ENCODE data around the gene SUPT16H.
"Not testable (repeated sequence)": the region's sequence is repeated elsewhere in the genome, so short reads cannot be mapped to it uniquely, and the experiment has no call there.

The SUPT16H gene

DNA sequence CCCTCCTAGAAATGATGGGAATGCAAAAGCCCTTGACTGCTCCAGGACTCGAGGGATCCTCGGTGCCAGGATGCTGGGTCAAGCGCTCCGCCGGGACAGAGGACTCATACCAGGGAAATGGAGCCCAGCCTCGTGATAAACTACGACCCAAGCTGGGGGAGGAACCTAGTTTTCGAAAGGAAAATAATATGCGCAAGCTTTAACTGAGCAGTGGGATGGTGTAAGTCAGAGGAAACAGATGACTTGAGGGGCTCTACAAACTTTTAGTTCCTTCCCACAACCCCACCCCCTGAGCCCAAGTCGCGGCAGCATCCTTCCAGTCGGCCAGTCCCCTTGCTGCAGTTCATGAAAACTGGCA, 654 bp upstream of the SUPT16H start:
- peaks cover 43% of the 10 kb centered on the region for H3K36me3 Mint-ChIP-seq
- peaks cover 43% of the 10 kb centered on the region for H3K4me1 Mint-ChIP-seq
- CTCF ChIA-PET = interaction anchor here (0.6 to 1.3 kb wide), 3 partner anchors 17 to 30 kb away, joined by 3 to 4 read pairs (median 3); no protein-coding TSS in a partner anchor
- H3K27me3 Mint-ChIP-seq = no peaks in the 10 kb centered on the region
- H3K4me3 Mint-ChIP-seq = peak overlapping the region; percentile 91
- no peak for DNase-seq
- H3K9me3 Mint-ChIP-seq = no peaks in the 10 kb centered on the region
- H3K27ac Mint-ChIP-seq = peak overlapping the region; percentile 98

DNA sequence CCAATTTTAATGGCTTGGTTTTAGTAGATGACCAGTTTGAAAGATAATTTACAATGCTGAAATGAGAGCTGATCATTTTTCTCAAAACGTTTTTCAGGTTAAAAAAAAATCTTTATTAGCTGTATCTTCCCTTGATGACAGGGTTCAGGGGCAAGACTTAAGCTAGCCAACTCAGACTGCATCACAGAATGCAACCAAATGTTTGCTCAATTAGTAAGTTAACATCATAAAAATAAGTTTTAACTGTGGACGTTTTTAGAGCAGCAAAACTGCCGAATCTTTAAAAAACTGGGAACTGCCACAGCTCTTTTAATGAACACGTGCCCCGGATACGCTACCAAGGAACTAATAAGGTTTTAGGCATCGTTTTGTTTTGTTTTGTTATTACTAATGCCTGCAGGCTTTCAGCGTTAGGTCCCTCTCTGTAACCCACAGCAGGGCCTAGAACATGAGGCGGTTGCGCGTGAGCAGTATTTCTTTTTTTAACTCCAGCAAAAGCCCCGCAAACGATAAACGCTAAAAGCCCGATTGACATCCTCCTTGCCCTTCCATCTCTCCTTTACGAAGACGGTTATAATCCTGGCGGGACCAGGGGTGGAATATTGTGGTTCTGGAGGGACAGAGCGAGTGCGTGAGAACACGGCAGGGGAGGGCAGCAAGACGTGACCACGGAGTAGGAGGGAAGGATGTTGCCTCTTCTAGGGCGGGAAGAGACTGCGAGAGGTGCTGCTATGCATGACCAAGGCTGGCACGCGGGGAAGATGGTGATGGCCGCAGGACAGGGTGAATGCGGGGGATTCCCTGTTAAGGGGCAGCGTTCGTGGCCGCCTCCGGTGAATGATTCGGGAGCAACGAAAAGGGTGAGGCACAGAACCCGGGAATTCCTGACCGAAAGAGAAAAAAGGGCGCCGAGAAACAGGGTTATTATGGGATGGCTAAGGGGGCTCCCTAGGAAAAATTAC, 652 bp downstream of the SUPT16H start:
- peaks cover 38% of the 10 kb centered on the region for H3K36me3 Mint-ChIP-seq

DNA sequence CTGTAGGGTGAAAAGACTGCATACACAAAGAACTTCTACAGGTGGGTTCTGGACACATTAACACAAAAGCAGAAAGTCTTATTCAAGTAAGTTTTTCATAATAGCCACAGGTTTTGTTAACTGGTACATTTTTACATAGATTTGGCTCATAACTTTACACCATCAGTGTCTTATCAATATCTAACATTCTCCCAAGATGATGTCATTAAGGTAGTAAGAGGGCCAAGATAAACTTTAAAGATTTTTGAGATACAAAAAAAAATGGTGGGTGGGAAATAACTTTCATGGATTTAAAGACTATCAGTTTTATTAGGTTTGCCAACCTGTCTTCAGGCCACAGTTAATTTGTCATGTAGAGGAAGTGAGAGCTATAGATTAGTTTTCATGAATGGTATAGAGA, 1.7 kb downstream of the SUPT16H start:
- H3K27ac Mint-ChIP-seq = peak overlapping the region; percentile 98
- H3K4me3 Mint-ChIP-seq = peak overlapping the region; percentile 91
- peaks cover 62% of the 10 kb centered on the region for H3K4me1 Mint-ChIP-seq
- no peaks in the 10 kb centered on the region for H3K27me3 Mint-ChIP-seq
- CTCF ChIA-PET = no interaction called here
- DNase-seq = no peak
- no peaks in the 10 kb centered on the region for H3K9me3 Mint-ChIP-seq
- H3K36me3 Mint-ChIP-seq = peaks cover 45% of the 10 kb centered on the region

More for the DNA sequence above, 652 bp downstream of the SUPT16H start:
- peak; percentile 67 for DNase-seq
- CTCF ChIA-PET = no interaction called here
- H3K27ac Mint-ChIP-seq = peak overlapping the region; percentile 98
- H3K4me1 Mint-ChIP-seq = peaks cover 52% of the 10 kb centered on the region
- H3K4me3 Mint-ChIP-seq = peak overlapping the region; percentile 91
- H3K9me3 Mint-ChIP-seq = no peaks in the 10 kb centered on the region
- no peaks in the 10 kb centered on the region for H3K27me3 Mint-ChIP-seq

DNA sequence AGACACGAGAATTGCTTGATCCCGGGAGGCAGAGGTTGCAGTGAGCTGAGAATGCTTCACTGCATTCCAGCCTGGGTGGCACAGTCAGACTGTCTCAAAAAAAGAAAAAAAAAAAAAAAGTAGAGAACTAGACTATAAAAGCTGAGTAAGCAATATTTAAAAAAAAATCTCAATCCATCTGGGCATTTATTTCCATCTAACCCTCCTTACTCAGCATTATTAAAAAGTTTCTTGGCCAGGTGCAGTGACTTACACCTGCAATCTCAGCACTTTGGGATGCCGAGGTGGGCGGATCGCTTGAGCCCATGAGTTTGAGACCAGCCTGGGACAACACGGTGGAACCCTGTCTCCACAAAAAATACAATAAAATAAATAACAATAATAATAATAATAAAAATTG, 4.5 kb downstream of the SUPT16H start:
- H3K27ac Mint-ChIP-seq = peak overlapping the region; percentile 24
- no peak overlapping the region for H3K4me3 Mint-ChIP-seq
- no peak for DNase-seq
- CTCF ChIA-PET = no interaction called here
- H3K9me3 Mint-ChIP-seq = no peaks in the 10 kb centered on the region
- peaks cover 55% of the 10 kb centered on the region for H3K4me1 Mint-ChIP-seq
- H3K27me3 Mint-ChIP-seq = no peaks in the 10 kb centered on the region
- peaks cover 40% of the 10 kb centered on the region for H3K36me3 Mint-ChIP-seq

DNA sequence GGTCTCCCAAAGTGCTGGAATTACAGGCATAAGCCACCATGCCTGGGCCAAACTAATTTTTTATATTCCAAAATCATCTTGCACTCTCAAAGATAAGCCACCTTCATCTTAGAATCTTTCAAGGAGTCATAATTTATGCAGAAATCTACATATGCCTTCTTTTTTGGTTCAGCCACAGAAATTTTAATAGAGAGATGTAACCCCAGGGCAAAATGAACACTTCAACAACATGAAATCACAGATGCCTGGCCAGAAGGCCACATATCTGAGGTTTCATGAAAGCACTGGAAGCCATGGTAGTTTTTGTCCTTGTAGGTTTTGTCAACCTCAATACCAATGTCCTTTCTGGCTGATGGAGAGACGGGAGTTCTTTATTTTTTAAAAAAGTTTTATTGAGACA, 9.8 kb downstream of the SUPT16H start:
- Mint-ChIP-seq H3K27me3 (no peaks in the 10 kb centered on the region), H3K4me1 (peaks cover 24% of the 10 kb centered on the region), H3K9me3 (no peaks in the 10 kb centered on the region), H3K27ac (no peak overlapping the region), H3K4me3 (no peak overlapping the region), H3K36me3 (peaks cover 55% of the 10 kb centered on the region)
- DNase-seq = no peak
- CTCF ChIA-PET = no interaction called here

DNA sequence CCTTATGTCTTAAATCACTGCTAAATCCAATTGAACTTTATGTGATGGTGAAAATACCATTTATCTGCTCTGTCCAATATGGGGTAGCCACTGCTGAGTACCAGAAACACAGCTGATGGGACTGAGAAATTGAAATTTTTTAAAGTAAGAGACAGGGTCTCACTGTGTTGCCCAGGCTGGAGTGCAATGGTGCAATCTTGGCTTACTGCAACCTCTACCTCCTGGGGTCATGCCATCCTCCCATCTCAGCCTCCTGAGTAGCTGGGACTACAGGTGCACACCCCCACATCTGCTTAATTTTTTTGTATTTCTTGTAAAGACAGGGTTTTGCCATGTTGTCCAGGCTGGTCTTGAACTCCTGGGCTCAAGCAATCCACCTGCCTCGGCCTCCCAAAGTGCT, 11.0 kb downstream of the SUPT16H start:
- CTCF ChIA-PET, H3K9me3 Mint-ChIP-seq, DNase-seq, H3K27me3 Mint-ChIP-seq, H3K27ac Mint-ChIP-seq, H3K4me3 Mint-ChIP-seq: not testable (repeated sequence)
- Mint-ChIP-seq H3K36me3 (peaks cover 63% of the 10 kb centered on the region), H3K4me1 (peaks cover 15% of the 10 kb centered on the region)

DNA sequence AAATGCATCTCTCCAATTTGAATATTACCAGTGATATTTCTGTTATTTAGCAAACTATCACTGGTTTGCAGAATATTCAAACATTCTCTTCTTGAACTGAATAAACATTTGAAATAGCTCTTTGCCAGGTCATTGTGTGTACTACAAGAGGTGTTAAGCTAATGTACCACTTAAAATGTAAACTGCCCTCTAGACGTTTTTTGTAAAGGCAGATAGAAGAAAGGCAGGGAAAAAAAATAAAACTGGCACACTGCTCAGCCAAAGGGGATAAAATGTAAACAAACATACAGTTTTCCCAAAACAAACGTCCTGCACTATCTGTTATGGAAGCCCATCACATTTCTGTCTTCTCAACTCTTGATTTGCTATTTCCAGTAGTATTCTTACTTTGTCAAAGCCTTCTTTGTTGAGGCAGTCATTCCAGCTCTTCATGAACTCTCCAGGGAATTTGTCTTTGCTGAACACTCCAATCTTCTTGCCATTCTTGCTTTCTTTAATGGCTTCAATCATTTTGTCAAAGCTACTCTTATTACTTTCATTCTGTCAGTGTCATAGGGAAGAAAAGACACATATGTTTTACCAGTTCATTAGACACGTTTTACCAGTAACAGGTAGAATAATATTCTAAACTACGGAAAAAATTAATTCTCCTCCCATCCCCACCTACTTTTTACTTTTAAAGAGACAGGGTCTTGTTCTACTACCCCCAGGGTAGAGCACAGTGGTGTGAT, 13.7 kb downstream of the SUPT16H start:
- no peak overlapping the region for H3K4me3 Mint-ChIP-seq
- no peaks in the 10 kb centered on the region for H3K27me3 Mint-ChIP-seq
- no peak for DNase-seq
- CTCF ChIA-PET = no interaction called here
- H3K4me1 Mint-ChIP-seq = peaks cover 7% of the 10 kb centered on the region
- no peak overlapping the region for H3K27ac Mint-ChIP-seq
- H3K36me3 Mint-ChIP-seq = peaks cover 77% of the 10 kb centered on the region
- no peaks in the 10 kb centered on the region for H3K9me3 Mint-ChIP-seq

DNA sequence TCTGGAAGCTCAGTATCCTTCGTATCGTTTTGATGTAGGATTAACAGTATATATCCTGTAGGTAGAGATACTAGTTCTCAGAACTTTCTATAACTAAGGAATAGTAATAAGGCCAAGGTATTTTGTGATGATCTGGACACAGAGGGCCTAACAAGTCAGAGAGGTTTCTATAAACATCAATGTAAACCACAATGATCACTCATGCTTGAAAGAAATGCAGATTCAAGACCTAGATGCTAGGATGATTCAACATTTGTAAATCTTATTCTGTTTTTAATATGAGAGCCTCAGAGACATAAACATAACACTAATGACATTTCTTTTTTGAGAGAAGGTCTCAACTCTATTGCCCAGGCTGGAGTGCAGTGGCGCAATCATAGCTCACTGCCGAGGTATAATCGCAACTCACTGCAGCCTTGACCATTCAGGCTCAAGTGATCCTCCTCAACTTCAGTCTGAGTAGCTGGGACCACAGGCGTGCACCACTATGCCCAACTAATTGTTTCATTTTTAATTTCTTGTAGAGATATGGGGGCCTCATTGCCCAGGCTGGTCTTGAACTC, 16.2 kb downstream of the SUPT16H start:
- Mint-ChIP-seq H3K4me1 (peaks cover 5% of the 10 kb centered on the region), H3K36me3 (peaks cover 86% of the 10 kb centered on the region), H3K4me3 (no peak overlapping the region), H3K27ac (no peak overlapping the region), H3K9me3 (no peaks in the 10 kb centered on the region), H3K27me3 (no peaks in the 10 kb centered on the region)
- CTCF ChIA-PET = interaction anchor here (0.7 kb wide), 1 partner anchor 16 kb away, joined by 3 read pairs; the partner anchor contains the start of gene SUPT16H
- DNase-seq = no peak

DNA sequence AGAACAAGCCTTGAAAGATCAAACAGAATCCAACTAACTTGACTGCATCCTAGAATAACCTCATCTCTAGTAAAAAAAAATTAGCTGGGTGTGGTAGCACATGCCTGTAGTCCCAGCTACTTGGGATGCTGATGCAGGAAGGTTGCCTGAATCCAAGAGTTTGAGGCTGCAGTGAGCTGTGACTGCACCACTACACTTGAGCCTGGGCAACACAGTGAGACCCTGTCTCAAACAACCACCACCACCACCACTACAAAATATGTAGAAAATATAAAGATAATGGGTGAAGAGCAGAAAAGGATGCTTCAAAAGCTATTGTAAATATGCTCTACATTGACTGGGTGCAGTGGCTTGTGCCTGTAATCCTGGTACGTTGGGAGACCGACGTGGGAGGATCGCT, 27.3 kb downstream of the SUPT16H start:
- CTCF ChIA-PET = no interaction called here
- Mint-ChIP-seq H3K4me3 (no peak overlapping the region), H3K9me3 (no peaks in the 10 kb centered on the region), H3K27me3 (no peaks in the 10 kb centered on the region), H3K36me3 (peaks cover 79% of the 10 kb centered on the region), H3K27ac (no peak overlapping the region), H3K4me1 (no peaks in the 10 kb centered on the region)
- DNase-seq = no peak

DNA sequence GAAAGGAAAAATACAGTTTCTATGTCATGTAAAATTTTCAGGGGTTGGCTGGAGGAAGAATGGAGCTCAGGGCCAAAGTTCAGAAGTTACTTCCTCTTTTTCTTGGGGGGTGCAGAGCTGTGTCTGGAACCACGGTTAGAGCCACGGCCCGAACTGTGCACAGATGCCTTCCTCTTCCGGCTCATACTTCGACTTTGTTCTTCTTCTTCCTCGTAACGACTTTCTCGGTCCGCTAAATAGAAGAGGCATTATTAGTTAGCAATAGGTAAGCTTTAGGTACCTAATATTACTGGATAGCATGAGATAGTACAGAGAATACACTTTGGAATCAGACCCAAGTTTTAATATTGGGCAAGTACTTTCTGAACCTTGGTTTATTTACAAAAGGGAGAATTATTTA, 31.2 kb downstream of the SUPT16H start:
- Mint-ChIP-seq H3K27me3 (peaks cover 3% of the 10 kb centered on the region), H3K4me1 (no peaks in the 10 kb centered on the region), H3K4me3 (no peak overlapping the region), H3K9me3 (no peaks in the 10 kb centered on the region), H3K36me3 (peaks cover 61% of the 10 kb centered on the region), H3K27ac (peak overlapping the region; percentile 20)
- DNase-seq = no peak
- CTCF ChIA-PET = no interaction called here

DNA sequence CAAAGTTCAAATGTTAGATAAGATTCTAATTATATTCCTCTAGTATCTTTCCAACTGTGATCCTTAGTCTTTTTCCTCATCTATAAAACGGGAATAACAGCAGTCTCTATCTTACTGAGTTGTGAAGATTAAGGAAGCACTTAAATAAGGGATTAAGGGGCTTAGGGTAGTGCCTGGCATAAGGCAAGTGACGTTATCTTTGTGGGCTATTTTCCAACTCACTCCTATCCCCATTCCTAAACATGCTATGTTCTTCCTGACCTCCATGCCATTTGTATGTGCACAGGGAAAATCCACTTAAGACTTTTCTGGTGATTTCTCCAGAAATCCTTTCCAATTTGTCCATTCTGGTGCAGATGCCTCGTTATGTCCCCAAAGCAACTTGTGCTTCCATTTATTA, 33.3 kb downstream of the SUPT16H start:
- Mint-ChIP-seq H3K9me3 (no peaks in the 10 kb centered on the region), H3K27ac (no peak overlapping the region), H3K4me3 (no peak overlapping the region), H3K4me1 (no peaks in the 10 kb centered on the region), H3K27me3 (peaks cover 6% of the 10 kb centered on the region), H3K36me3 (peaks cover 46% of the 10 kb centered on the region)
- CTCF ChIA-PET = no interaction called here
- DNase-seq = no peak

DNA sequence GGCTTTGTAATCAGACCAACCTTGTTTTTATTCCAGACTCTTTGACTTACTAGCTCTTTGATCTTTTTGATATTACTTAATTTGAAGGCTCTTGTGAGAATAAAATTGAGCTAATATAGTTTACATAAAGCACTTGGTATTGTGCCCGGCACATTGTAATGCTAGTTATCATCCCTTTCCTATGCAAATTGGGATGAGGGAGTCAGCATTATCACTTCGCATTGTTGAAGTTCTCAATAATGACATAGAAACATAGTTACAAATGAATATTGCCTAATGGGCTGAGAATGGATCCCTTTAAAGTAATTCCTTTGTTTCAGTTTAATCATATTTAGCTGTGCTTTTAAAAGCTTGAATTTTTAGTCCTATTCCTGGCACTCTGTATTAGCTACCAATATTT, 36.6 kb downstream of the SUPT16H start:
- CTCF ChIA-PET = interaction anchor here (1.2 kb wide), 1 partner anchor 18 kb away, joined by 3 read pairs; no protein-coding TSS in a partner anchor
- no peak for DNase-seq
- Mint-ChIP-seq H3K9me3 (no peaks in the 10 kb centered on the region), H3K4me3 (no peak overlapping the region), H3K27me3 (peaks cover 20% of the 10 kb centered on the region), H3K36me3 (peaks cover 19% of the 10 kb centered on the region), H3K4me1 (peaks cover 12% of the 10 kb centered on the region), H3K27ac (no peak overlapping the region)

DNA sequence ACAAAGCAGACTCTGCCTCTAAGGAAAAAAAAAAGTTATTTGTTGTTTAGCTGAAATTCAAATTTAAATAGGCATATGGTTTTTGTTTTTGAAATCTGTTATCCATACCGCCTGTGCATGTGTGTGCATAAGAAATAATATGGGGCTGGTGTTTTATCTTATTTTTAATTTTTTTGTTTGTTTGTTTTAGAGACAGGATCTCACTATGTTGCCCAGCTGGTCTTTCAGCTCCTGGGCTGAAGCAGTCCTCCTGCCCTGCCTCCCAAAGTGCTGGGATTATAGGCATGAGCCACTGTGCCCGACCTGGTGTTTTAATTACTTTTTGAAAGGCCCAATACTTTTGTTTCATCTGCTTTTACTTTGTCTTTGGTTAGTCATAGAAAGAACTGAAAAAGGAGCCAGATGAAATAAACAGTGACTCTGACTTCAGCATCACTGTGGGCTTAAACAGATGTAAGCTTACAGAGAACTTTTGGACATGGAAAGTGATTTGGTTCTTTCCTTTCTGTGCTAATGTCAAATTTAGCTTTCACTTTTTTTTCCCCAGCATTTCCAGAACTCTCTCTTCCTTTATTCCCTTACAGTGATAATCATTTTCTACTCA, 37.2 kb downstream of the SUPT16H start:
- peaks cover 13% of the 10 kb centered on the region for H3K36me3 Mint-ChIP-seq
- H3K4me3 Mint-ChIP-seq = no peak overlapping the region
- DNase-seq = no peak
- H3K27ac Mint-ChIP-seq = no peak overlapping the region
- CTCF ChIA-PET = interaction anchor here (1.2 kb wide), 1 partner anchor 18 kb away, joined by 3 read pairs; no protein-coding TSS in a partner anchor
- H3K4me1 Mint-ChIP-seq = peaks cover 12% of the 10 kb centered on the region
- peaks cover 21% of the 10 kb centered on the region for H3K27me3 Mint-ChIP-seq
- H3K9me3 Mint-ChIP-seq = no peaks in the 10 kb centered on the region
